Measurements from ENCODE around the gene CASS4. TPM values are rescaled to one million over a fixed set of nuclear protein-coding genes. Genes with fewer than 3 reads are reported as not detected.

The CASS4 gene
- total RNA-seq, 1 experiment from 2014 or later: 0.17 TPM

DNA sequence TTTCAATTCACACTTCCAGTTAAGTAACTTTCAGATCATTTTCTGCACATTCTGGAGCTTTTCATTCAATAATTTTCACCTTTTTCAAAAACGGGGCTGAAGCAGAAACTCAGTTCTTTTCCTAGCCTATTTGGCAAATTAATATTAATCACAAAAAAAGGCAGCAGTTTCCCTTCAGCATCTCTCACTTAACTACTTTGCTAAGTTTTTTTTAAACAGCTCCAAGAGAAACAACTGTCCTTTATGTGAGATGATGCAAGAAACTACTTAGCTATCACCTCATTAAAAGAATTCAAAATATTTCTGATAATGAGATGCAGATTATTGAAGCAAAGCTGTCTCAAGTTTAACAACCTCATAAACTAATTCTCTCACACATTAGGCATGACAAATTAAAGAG, 11.8 kb downstream of the CASS4 start:
- Histone ChIP-seq H3K9me2 (ENCODE audit: insufficient read depth) (no peaks in the 10 kb centered on the region), H2AFZ (ENCODE audit: low read depth, low read length, poor library complexity, severe bottlenecking) (no peak overlapping the region), H3K4me3 (replicated peaks in 1 of 2; ENCODE audit: low read depth in 1 of 2, low read length in 2 of 2) (no peak overlapping the region), H3K27me3 (ENCODE audit: insufficient read depth, low read length) (no peaks in the 10 kb centered on the region), H3K4me2 (ENCODE audit: low read length) (no peak overlapping the region), H4K20me1 (ENCODE audit: insufficient read depth) (no peaks in the 10 kb centered on the region), H3K79me2 (ENCODE audit: insufficient read depth, low read length) (no peaks in the 10 kb centered on the region), H3K4me1 (ENCODE audit: control insufficient read depth in 1 of 2, insufficient read depth in 2 of 2, low read length in 2 of 2) (peaks cover 15 to 21% of the 10 kb centered on the region in 2 experiments), H3K36me3 (ENCODE audit: control insufficient read depth in 1 of 2, insufficient read depth in 2 of 2, low read length in 2 of 2) (no peaks in the 10 kb centered on the region), H3K9ac (ENCODE audit: low read length) (no peak overlapping the region), H3K9me3 (ENCODE audit: control insufficient read depth in 1 of 2, insufficient read depth in 1 of 2, low read depth in 1 of 2, low read length in 2 of 2) (no peaks in the 10 kb centered on the region), H3K27ac (ENCODE audit: low read depth, low read length) (no peak overlapping the region)
- POLR2A ChIA-PET: no interaction called here
- RAD21 ChIA-PET (ENCODE audit: low non-redundant PET in 1 of 2, low total read pairs in 2 of 2, uncharacterized antibody in 2 of 2, unreplicated experiment in 2 of 2): no interaction called here
- DNase-seq (ENCODE audit: low read depth, low spot score) (no peak), ATAC-seq (no peak)
- intact Hi-C loops (cut with micrococcal nuclease): no loop called here
- BruUV-seq (replicated peaks): no TSS peak
- no peak for TF ChIP-seq ZNF274 (IDR thresholded peaks at IDR 0.05; ENCODE audit: low read depth, low read length)
- TF ChIP-seq FOSL1 (IDR thresholded peaks at IDR 0.05; ENCODE audit: low read depth): no peak
- no peak for TF ChIP-seq SRF (IDR thresholded peaks at IDR 0.05; ENCODE audit: low read depth)
- no peak for TF ChIP-seq SP1 (IDR thresholded peaks at IDR 0.05; ENCODE audit: low read depth)
- TF ChIP-seq, protein P1, sequence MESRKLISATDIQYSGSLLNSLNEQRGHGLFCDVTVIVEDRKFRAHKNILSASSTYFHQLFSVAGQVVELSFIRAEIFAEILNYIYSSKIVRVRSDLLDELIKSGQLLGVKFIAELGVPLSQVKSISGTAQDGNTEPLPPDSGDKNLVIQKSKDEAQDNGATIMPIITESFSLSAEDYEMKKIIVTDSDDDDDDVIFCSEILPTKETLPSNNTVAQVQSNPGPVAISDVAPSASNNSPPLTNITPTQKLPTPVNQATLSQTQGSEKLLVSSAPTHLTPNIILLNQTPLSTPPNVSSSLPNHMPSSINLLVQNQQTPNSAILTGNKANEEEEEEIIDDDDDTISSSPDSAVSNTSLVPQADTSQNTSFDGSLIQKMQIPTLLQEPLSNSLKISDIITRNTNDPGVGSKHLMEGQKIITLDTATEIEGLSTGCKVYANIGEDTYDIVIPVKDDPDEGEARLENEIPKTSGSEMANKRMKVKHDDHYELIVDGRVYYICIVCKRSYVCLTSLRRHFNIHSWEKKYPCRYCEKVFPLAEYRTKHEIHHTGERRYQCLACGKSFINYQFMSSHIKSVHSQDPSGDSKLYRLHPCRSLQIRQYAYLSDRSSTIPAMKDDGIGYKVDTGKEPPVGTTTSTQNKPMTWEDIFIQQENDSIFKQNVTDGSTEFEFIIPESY (IDR thresholded peaks at IDR 0.05; ENCODE audit: extremely low read depth, insufficient replicate concordance, low read length): no peak
- TF ChIP-seq, protein P2, sequence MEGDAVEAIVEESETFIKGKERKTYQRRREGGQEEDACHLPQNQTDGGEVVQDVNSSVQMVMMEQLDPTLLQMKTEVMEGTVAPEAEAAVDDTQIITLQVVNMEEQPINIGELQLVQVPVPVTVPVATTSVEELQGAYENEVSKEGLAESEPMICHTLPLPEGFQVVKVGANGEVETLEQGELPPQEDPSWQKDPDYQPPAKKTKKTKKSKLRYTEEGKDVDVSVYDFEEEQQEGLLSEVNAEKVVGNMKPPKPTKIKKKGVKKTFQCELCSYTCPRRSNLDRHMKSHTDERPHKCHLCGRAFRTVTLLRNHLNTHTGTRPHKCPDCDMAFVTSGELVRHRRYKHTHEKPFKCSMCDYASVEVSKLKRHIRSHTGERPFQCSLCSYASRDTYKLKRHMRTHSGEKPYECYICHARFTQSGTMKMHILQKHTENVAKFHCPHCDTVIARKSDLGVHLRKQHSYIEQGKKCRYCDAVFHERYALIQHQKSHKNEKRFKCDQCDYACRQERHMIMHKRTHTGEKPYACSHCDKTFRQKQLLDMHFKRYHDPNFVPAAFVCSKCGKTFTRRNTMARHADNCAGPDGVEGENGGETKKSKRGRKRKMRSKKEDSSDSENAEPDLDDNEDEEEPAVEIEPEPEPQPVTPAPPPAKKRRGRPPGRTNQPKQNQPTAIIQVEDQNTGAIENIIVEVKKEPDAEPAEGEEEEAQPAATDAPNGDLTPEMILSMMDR (IDR thresholded peaks at IDR 0.05 in 2 of 3, conservative IDR thresholded peaks at IDR 0.05 in 1 of 3; ENCODE audit: borderline replicate concordance in 1 of 3, insufficient read depth in 1 of 3, low read depth in 2 of 3, low read length in 2 of 3): no peak
- TF ChIP-seq, protein P3, sequence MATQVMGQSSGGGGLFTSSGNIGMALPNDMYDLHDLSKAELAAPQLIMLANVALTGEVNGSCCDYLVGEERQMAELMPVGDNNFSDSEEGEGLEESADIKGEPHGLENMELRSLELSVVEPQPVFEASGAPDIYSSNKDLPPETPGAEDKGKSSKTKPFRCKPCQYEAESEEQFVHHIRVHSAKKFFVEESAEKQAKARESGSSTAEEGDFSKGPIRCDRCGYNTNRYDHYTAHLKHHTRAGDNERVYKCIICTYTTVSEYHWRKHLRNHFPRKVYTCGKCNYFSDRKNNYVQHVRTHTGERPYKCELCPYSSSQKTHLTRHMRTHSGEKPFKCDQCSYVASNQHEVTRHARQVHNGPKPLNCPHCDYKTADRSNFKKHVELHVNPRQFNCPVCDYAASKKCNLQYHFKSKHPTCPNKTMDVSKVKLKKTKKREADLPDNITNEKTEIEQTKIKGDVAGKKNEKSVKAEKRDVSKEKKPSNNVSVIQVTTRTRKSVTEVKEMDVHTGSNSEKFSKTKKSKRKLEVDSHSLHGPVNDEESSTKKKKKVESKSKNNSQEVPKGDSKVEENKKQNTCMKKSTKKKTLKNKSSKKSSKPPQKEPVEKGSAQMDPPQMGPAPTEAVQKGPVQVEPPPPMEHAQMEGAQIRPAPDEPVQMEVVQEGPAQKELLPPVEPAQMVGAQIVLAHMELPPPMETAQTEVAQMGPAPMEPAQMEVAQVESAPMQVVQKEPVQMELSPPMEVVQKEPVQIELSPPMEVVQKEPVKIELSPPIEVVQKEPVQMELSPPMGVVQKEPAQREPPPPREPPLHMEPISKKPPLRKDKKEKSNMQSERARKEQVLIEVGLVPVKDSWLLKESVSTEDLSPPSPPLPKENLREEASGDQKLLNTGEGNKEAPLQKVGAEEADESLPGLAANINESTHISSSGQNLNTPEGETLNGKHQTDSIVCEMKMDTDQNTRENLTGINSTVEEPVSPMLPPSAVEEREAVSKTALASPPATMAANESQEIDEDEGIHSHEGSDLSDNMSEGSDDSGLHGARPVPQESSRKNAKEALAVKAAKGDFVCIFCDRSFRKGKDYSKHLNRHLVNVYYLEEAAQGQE (IDR thresholded peaks at IDR 0.05; ENCODE audit: low read depth): no peak
- TF ChIP-seq EZH2 (IDR thresholded peaks at IDR 0.05): no peak
- TF ChIP-seq, protein P4, sequence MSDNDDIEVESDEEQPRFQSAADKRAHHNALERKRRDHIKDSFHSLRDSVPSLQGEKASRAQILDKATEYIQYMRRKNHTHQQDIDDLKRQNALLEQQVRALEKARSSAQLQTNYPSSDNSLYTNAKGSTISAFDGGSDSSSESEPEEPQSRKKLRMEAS (IDR thresholded peaks at IDR 0.05): no peak
- TF ChIP-seq EGR1 (IDR thresholded peaks at IDR 0.05; ENCODE audit: low read depth): no peak
- TF ChIP-seq RAD21 (IDR thresholded peaks at IDR 0.05; ENCODE audit: low read depth): no peak
- CTCF ChIA-PET: no interaction called here

All from HCT116 (cell line).